Keratinocyte (primary cell): Measurements from ENCODE around the gene MLH1. TPM values are rescaled to one million over a fixed set of nuclear protein-coding genes. Genes with fewer than 3 reads are reported as not detected.

Source experiments
- DNase-seq: peaks from one replicate; pipeline ENCODE4 v3.0.0-alpha.2; 2011; ENCODE audit warnings: low read depth, missing footprints, low spot score
- FAIRE-seq: peaks from 2 replicates; lab custom pipeline; 2011; peaks lifted over from hg19 to GRCh38; lab: Jason Lieb, UNC
- H2AFZ ChIP-seq: 2 replicates; pipeline ENCODE4 v1.6.0; 2012; ENCODE audit warnings: low read length, control low read depth, inconsistent platforms; ENCODE audit not compliant: control insufficient read depth
- H3K27ac ChIP-seq: 2 replicates; pipeline ENCODE4 v1.5.1; 2011; ENCODE audit warnings: low read length; ENCODE audit not compliant: control insufficient read depth, insufficient read depth
- H3K27me3 ChIP-seq: 3 replicates; pipeline ENCODE4 v1.6.0; 2011; ENCODE audit warnings: low read length; ENCODE audit not compliant: control insufficient read depth, insufficient read depth; ENCODE audit errors: extremely low read depth
- H3K36me3 ChIP-seq, 2 experiments: 2 replicates in 1 of 2; 3 replicates in 1 of 2; pipeline ENCODE4 v1.5.1; 2011; ENCODE audit warnings: low read length in 2 of 2, mild to moderate bottlenecking in 1 of 2; ENCODE audit not compliant: control insufficient read depth in 2 of 2, insufficient read depth in 2 of 2; ENCODE audit errors: extremely low read depth in 1 of 2
- H3K4me1 ChIP-seq: 3 replicates; pipeline ENCODE4 v1.5.1; 2011; ENCODE audit warnings: low read length; ENCODE audit not compliant: control insufficient read depth, insufficient read depth; ENCODE audit errors: extremely low read depth
- H3K4me2 ChIP-seq: 3 replicates; pipeline ENCODE4 v1.6.0; 2011; ENCODE audit warnings: low read depth, low read length; ENCODE audit not compliant: control insufficient read depth, insufficient read depth; ENCODE audit errors: extremely low read depth
- H3K4me3 ChIP-seq, 3 experiments: fragments of 200-600 bp in 1 of 3; sonication (generic) in 1 of 3; 2 replicates in 2 of 3; 3 replicates in 1 of 3; pipeline ENCODE4 v1.5.1; 2011 to 2016; ENCODE audit warnings: low read length in 3 of 3, mild to moderate bottlenecking in 3 of 3, control low read depth in 2 of 3, inconsistent platforms in 1 of 3, low read depth in 1 of 3, mixed read lengths in 1 of 3, mixed run types in 1 of 3, moderate library complexity in 1 of 3; ENCODE audit not compliant: control insufficient read depth in 2 of 3, insufficient read depth in 2 of 3; ENCODE audit errors: extremely low read depth in 1 of 3
- H3K79me2 ChIP-seq: 2 replicates; pipeline ENCODE4 v1.6.0; 2012; ENCODE audit warnings: low read length; ENCODE audit not compliant: control insufficient read depth, insufficient read depth
- H3K9ac ChIP-seq: 3 replicates; pipeline ENCODE4 v1.6.0; 2011; ENCODE audit warnings: low read length; ENCODE audit not compliant: control insufficient read depth, insufficient read depth; ENCODE audit errors: extremely low read depth
- H3K9me1 ChIP-seq: 3 replicates; pipeline ENCODE4 v1.6.0; 2011; ENCODE audit warnings: low read length; ENCODE audit not compliant: control insufficient read depth, insufficient read depth; ENCODE audit errors: extremely low read depth
- H3K9me3 ChIP-seq: 2 replicates; pipeline ENCODE4 v1.5.1; 2012; ENCODE audit warnings: low read depth, low read length; ENCODE audit not compliant: control insufficient read depth
- H4K20me1 ChIP-seq: 3 replicates; pipeline ENCODE4 v1.6.0; 2011; ENCODE audit warnings: low read length; ENCODE audit not compliant: control insufficient read depth, insufficient read depth; ENCODE audit errors: extremely low read depth
- EZH2 ChIP-seq: IDR thresholded peaks from one replicate; pipeline ENCODE4 v1.6.1; 2012; ENCODE audit warnings: inconsistent platforms, mild to moderate bottlenecking, low read length, moderate library complexity
- dilution Hi-C: fragments of 300-500 bp; cut with MboI; formaldehyde crosslinking; loops from one replicate; pipeline ENCODE4 v1.7.0; 2020; ENCODE audit warnings: low sequenced_read_pairs; ENCODE audit not compliant: extremely low pct_ligation_motif_present
- polyA plus RNA-seq, 5 experiments: library from polyadenylated mRNA; depleted of rRNA in 3 of 5; stranded (reverse) in 3 of 5; stranded (forward) in 1 of 5; unstranded in 1 of 5; fragments of >200 nt; gene quantifications; 1 replicate in 1 of 5; 2 replicates in 3 of 5; 3 replicates in 1 of 5; pipeline versions ENCODE4 v1.2.1 to v1.2.3, GENCODE V29; 2011 to 2012; ENCODE audit warnings: missing spikeins in 2 of 5, low read depth in 1 of 5, low replicate concordance in 1 of 5
- TF ChIP-seq, protein P1 (sequence below), 3 experiments: IDR thresholded peaks in 1 of 3; conservative IDR thresholded peaks in 1 of 3; optimal IDR thresholded peaks in 1 of 3; 2 replicates in 2 of 3; 3 replicates in 1 of 3; pipeline versions ENCODE3 to v1.5.1; 2011; ENCODE audit warnings: low read length in 3 of 3, mild to moderate bottlenecking in 3 of 3, moderate library complexity in 2 of 3, control low read depth in 1 of 3, inconsistent platforms in 1 of 3; ENCODE audit not compliant: insufficient read depth in 2 of 3; ENCODE audit errors: extremely low read depth in 1 of 3

MLH1 gene
- polyA plus RNA-seq, 1 donor (not counting 4 experiments of a cell fraction or from before 2014, with no cell fraction given): 44.7 TPM

- Histone ChIP-seq H3K27ac (no peak overlapping the region), H2AFZ (no peak overlapping the region), H3K9ac (no peak overlapping the region), H3K9me1 (no peaks in the 10 kb centered on the region), H3K4me2 (no peak overlapping the region), H3K79me2 (peaks cover 3% of the 10 kb centered on the region), H4K20me1 (no peaks in the 10 kb centered on the region), H3K4me1 (no peaks in the 10 kb centered on the region), H3K9me3 (no peaks in the 10 kb centered on the region), H3K4me3 (no peak overlapping the region), H3K36me3 (peaks cover 15 to 22% of the 10 kb centered on the region in 2 experiments), H3K27me3 (no peaks in the 10 kb centered on the region)
- no peak for FAIRE-seq
- dilution Hi-C loops: no loop called here
- TF ChIP-seq, protein P1, sequence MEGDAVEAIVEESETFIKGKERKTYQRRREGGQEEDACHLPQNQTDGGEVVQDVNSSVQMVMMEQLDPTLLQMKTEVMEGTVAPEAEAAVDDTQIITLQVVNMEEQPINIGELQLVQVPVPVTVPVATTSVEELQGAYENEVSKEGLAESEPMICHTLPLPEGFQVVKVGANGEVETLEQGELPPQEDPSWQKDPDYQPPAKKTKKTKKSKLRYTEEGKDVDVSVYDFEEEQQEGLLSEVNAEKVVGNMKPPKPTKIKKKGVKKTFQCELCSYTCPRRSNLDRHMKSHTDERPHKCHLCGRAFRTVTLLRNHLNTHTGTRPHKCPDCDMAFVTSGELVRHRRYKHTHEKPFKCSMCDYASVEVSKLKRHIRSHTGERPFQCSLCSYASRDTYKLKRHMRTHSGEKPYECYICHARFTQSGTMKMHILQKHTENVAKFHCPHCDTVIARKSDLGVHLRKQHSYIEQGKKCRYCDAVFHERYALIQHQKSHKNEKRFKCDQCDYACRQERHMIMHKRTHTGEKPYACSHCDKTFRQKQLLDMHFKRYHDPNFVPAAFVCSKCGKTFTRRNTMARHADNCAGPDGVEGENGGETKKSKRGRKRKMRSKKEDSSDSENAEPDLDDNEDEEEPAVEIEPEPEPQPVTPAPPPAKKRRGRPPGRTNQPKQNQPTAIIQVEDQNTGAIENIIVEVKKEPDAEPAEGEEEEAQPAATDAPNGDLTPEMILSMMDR (optimal IDR thresholded peaks at IDR 0.05 in 1 of 3, IDR thresholded peaks at IDR 0.05 in 1 of 3, conservative IDR thresholded peaks at IDR 0.05 in 1 of 3; ENCODE audit: extremely low read depth in 1 of 3, insufficient read depth in 2 of 3, low read length in 3 of 3): no peak
- no peak for DNase-seq
These were observed 80.9 kb downstream of the MLH1 start for GRCh38 chr3:37074178-37074577.

- H2AFZ ChIP-seq: no peak overlapping the region
- no peak overlapping the region for H3K27ac ChIP-seq
- dilution Hi-C loops: no loop called here
- H3K9me1 ChIP-seq: no peaks in the 10 kb centered on the region
- H3K9ac ChIP-seq: no peak overlapping the region
- H3K27me3 ChIP-seq: no peaks in the 10 kb centered on the region
- FAIRE-seq: no peak
- H3K9me3 ChIP-seq: no peaks in the 10 kb centered on the region
- no peak for DNase-seq
- TF ChIP-seq, protein P1 (optimal IDR thresholded peaks at IDR 0.05 in 1 of 3, IDR thresholded peaks at IDR 0.05 in 1 of 3, conservative IDR thresholded peaks at IDR 0.05 in 1 of 3; ENCODE audit: extremely low read depth in 1 of 3, insufficient read depth in 2 of 3, low read length in 3 of 3): no peak
- no peak for TF ChIP-seq EZH2
- peaks cover 14 to 22% of the 10 kb centered on the region in 2 experiments for H3K36me3 ChIP-seq
- peaks cover 3% of the 10 kb centered on the region for H3K79me2 ChIP-seq
- H3K4me1 ChIP-seq: no peaks in the 10 kb centered on the region
- no peak overlapping the region for H3K4me2 ChIP-seq
- H4K20me1 ChIP-seq: no peaks in the 10 kb centered on the region
- H3K4me3 ChIP-seq: no peak overlapping the region
These were observed 82.6 kb downstream of the MLH1 start for GRCh38 chr3:37075955-37076354.
